Measurements from ENCODE around the gene SLC4A8.

SLC4A8 gene

GRCh38 chr12:51424662-51425539, at the start of gene SLC4A8:
TSS of gene SLC4A8 (plus strand) at chr12:51424831. CDS start at chr12:51424988, 157 bp downstream.
- DNase-seq (ENCODE audit: low read depth): peak; percentile 90

- no peak for DNase-seq (ENCODE audit: low read depth)
Measured at GRCh38 chr12:51374856-51375255, 49.8 kb upstream of the SLC4A8 start.

GRCh38 chr12:51377099-51377984, 47.3 kb upstream of the SLC4A8 start:
- DNase-seq (ENCODE audit: low read depth): no peak

- DNase-seq (ENCODE audit: low read depth): no peak
Measured at GRCh38 chr12:51378749-51379148, 45.9 kb upstream of the SLC4A8 start.

- no peak for DNase-seq (ENCODE audit: low read depth)
Measured at GRCh38 chr12:51379571-51379970, 45.1 kb upstream of the SLC4A8 start.

GRCh38 chr12:51381226-51382079, 43.2 kb upstream of the SLC4A8 start:
- DNase-seq (ENCODE audit: low read depth): peak; percentile 68

- DNase-seq (ENCODE audit: low read depth): no peak
Measured at GRCh38 chr12:51382173-51382572, 42.5 kb upstream of the SLC4A8 start.

- peak; percentile 22 for DNase-seq (ENCODE audit: low read depth)
Measured at GRCh38 chr12:51383269-51383905, 41.2 kb upstream of the SLC4A8 start.

GRCh38 chr12:51386351-51386750, 38.3 kb upstream of the SLC4A8 start:
- no peak for DNase-seq (ENCODE audit: low read depth)

GRCh38 chr12:51388069-51388799, 36.4 kb upstream of the SLC4A8 start:
- peak; percentile 90 for DNase-seq (ENCODE audit: low read depth)

- no peak for DNase-seq (ENCODE audit: low read depth)
Measured at GRCh38 chr12:51388846-51389245, 35.8 kb upstream of the SLC4A8 start.

- peak; percentile 70 for DNase-seq (ENCODE audit: low read depth)
Measured at GRCh38 chr12:51389302-51389999, 35.2 kb upstream of the SLC4A8 start.

- DNase-seq (ENCODE audit: low read depth): no peak
Measured at GRCh38 chr12:51390457-51390856, 34.2 kb upstream of the SLC4A8 start.

- peak; percentile 72 for DNase-seq (ENCODE audit: low read depth)
Measured at GRCh38 chr12:51390891-51391282, 33.7 kb upstream of the SLC4A8 start.

- peak; percentile 49 for DNase-seq (ENCODE audit: low read depth)
Measured at GRCh38 chr12:51391283-51392123, 33.1 kb upstream of the SLC4A8 start, which contains the start of gene GALNT6. TSS of gene GALNT6 (minus strand) at chr12:51391406. CDS start at chr12:51379781, 11,625 bp downstream.

GRCh38 chr12:51392556-51393237, 31.9 kb upstream of the SLC4A8 start:
- DNase-seq (ENCODE audit: low read depth): peak; percentile 88

GRCh38 chr12:51393676-51394545, 30.7 kb upstream of the SLC4A8 start:
- peak; percentile 99 for DNase-seq (ENCODE audit: low read depth)

Data from EH (cell line).